ENCODE measurements around the gene RGS7.

The RGS7 gene

GRCh38 chr1:241131636-241132194, 225.3 kb downstream of the RGS7 start:
- Histone ChIP-seq H3K36me3 (ENCODE audit: insufficient read depth, low read length) (no peaks in the 10 kb centered on the region), H3K4me2 (ENCODE audit: low read length) (no peak overlapping the region), H3K27me3 (ENCODE audit: control insufficient read depth, insufficient read depth, low read length) (no peaks in the 10 kb centered on the region), H3K4me3 (ENCODE audit: low read length) (no peak overlapping the region), H3K4me1 (ENCODE audit: control insufficient read depth, insufficient read depth, low read length) (no peaks in the 10 kb centered on the region), H3K9me3 (replicated peaks; ENCODE audit: low read length) (no peaks in the 10 kb centered on the region), H3K9ac (ENCODE audit: low read depth, low read length) (no peak overlapping the region)

GRCh38 chr1:241130881-241131280, 226.1 kb downstream of the RGS7 start:
- no peak overlapping the region for H3K4me3 ChIP-seq (ENCODE audit: low read length)
- no peaks in the 10 kb centered on the region for H3K36me3 ChIP-seq (ENCODE audit: insufficient read depth, low read length)
- H3K9ac ChIP-seq (ENCODE audit: low read depth, low read length), result no peak overlapping the region
- H3K9me3 ChIP-seq (replicated peaks; ENCODE audit: low read length), result no peaks in the 10 kb centered on the region
- H3K27me3 ChIP-seq (ENCODE audit: control insufficient read depth, insufficient read depth, low read length), result no peaks in the 10 kb centered on the region
- H3K4me1 ChIP-seq (ENCODE audit: control insufficient read depth, insufficient read depth, low read length), result no peaks in the 10 kb centered on the region
- H3K4me2 ChIP-seq (ENCODE audit: low read length), result no peak overlapping the region

- Histone ChIP-seq H3K27me3 (ENCODE audit: control insufficient read depth, insufficient read depth, low read length) (no peaks in the 10 kb centered on the region), H3K4me3 (ENCODE audit: low read length) (no peak overlapping the region), H3K9me3 (replicated peaks; ENCODE audit: low read length) (no peaks in the 10 kb centered on the region), H3K9ac (ENCODE audit: low read depth, low read length) (no peak overlapping the region), H3K4me1 (ENCODE audit: control insufficient read depth, insufficient read depth, low read length) (no peaks in the 10 kb centered on the region), H3K36me3 (ENCODE audit: insufficient read depth, low read length) (no peaks in the 10 kb centered on the region), H3K4me2 (ENCODE audit: low read length) (no peak overlapping the region)
Measured at GRCh38 chr1:241129207-241129960, 227.6 kb downstream of the RGS7 start.

DNA sequence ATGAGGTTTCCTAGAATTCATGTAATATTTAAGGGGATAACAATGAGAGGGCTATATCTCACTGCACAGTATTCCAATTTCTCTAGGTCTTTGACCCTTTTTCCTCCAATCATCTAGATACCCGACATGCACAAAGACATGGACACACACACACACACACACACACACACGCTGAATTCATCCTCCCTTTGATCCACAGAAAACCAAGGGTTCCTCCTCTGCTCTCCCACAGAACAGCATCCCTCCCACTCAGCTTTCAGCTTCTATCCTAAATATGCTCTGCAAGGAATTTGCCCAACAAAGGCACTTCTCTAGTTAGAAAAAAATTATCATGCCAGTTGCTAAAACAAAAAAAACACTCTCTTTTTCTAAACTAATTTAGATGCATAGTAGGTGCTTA, 231.7 kb downstream of the RGS7 start:
- H3K9ac ChIP-seq (ENCODE audit: low read depth, low read length), result no peak overlapping the region
- no peaks in the 10 kb centered on the region for H3K36me3 ChIP-seq (ENCODE audit: insufficient read depth, low read length)
- H3K27me3 ChIP-seq (ENCODE audit: control insufficient read depth, insufficient read depth, low read length), result no peaks in the 10 kb centered on the region
- no peak overlapping the region for H3K4me2 ChIP-seq (ENCODE audit: low read length)
- H3K4me1 ChIP-seq (ENCODE audit: control insufficient read depth, insufficient read depth, low read length), result no peaks in the 10 kb centered on the region
- no peak overlapping the region for H3K4me3 ChIP-seq (ENCODE audit: low read length)
- H3K9me3 ChIP-seq (replicated peaks; ENCODE audit: low read length), result no peaks in the 10 kb centered on the region

DNA sequence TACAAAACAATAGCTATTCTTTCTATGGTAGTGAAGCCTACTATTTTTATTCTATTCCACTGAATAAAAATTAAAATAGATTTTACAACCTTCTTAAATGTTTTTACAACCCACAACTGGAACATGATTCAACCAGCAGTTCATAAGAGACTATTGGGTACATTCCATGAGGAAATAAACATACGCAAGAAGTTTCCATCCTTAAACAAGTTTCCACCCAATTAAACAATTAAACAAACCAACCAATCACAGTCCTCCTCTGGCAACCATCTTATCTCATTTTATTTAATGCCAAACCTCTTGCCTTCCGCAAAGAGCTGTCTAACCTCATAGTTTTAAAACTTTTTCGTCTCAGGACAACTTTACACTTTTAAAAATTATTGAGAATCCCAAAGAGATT, 239.0 kb downstream of the RGS7 start:
- Histone ChIP-seq H3K9me3 (replicated peaks; ENCODE audit: low read length) (no peaks in the 10 kb centered on the region), H3K27me3 (ENCODE audit: control insufficient read depth, insufficient read depth, low read length) (no peaks in the 10 kb centered on the region), H3K4me1 (ENCODE audit: control insufficient read depth, insufficient read depth, low read length) (peaks cover 8% of the 10 kb centered on the region), H3K9ac (ENCODE audit: low read depth, low read length) (no peak overlapping the region), H3K36me3 (ENCODE audit: insufficient read depth, low read length) (no peaks in the 10 kb centered on the region), H3K4me3 (ENCODE audit: low read length) (no peak overlapping the region), H3K4me2 (ENCODE audit: low read length) (no peak overlapping the region)

- H3K36me3 ChIP-seq (ENCODE audit: insufficient read depth, low read length), result no peaks in the 10 kb centered on the region
- no peak overlapping the region for H3K4me2 ChIP-seq (ENCODE audit: low read length)
- no peaks in the 10 kb centered on the region for H3K9me3 ChIP-seq (replicated peaks; ENCODE audit: low read length)
- no peak overlapping the region for H3K4me3 ChIP-seq (ENCODE audit: low read length)
- H3K27me3 ChIP-seq (ENCODE audit: control insufficient read depth, insufficient read depth, low read length), result no peaks in the 10 kb centered on the region
- H3K9ac ChIP-seq (ENCODE audit: low read depth, low read length), result no peak overlapping the region
- H3K4me1 ChIP-seq (ENCODE audit: control insufficient read depth, insufficient read depth, low read length), result peaks cover 8% of the 10 kb centered on the region
Measured at GRCh38 chr1:241115784-241116183, 241.2 kb downstream of the RGS7 start.

DNA sequence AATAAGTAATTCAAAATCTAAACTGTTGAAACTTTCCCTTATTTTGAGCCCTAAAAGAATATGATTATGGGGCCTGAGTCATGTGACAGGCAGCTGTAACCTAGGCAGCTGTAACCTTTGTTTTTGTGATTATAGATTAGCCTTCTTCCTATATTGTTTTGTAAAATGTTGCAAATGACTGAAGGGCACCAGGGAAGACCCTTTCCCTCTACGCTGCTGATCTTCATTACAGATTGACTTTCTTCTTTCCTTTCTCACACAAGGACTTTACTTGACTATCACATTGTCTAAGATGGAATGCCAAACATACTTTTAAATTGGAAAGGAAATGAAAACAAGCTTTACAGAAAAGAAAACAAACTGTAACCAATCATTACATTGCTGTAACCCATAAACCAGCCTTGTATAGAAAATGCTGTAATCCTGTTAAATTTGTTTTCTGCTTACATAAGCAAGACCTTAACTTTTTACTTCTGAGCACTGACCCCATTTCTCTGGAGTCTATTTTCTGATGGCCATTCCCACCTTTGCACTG, 242.2 kb downstream of the RGS7 start:
- H3K36me3 ChIP-seq (ENCODE audit: insufficient read depth, low read length), result no peaks in the 10 kb centered on the region
- no peaks in the 10 kb centered on the region for H3K9me3 ChIP-seq (replicated peaks; ENCODE audit: low read length)
- no peak overlapping the region for H3K4me3 ChIP-seq (ENCODE audit: low read length)
- H3K9ac ChIP-seq (ENCODE audit: low read depth, low read length), result no peak overlapping the region
- no peaks in the 10 kb centered on the region for H3K27me3 ChIP-seq (ENCODE audit: control insufficient read depth, insufficient read depth, low read length)
- H3K4me2 ChIP-seq (ENCODE audit: low read length), result no peak overlapping the region
- H3K4me1 ChIP-seq (ENCODE audit: control insufficient read depth, insufficient read depth, low read length), result peaks cover 8% of the 10 kb centered on the region

DNA sequence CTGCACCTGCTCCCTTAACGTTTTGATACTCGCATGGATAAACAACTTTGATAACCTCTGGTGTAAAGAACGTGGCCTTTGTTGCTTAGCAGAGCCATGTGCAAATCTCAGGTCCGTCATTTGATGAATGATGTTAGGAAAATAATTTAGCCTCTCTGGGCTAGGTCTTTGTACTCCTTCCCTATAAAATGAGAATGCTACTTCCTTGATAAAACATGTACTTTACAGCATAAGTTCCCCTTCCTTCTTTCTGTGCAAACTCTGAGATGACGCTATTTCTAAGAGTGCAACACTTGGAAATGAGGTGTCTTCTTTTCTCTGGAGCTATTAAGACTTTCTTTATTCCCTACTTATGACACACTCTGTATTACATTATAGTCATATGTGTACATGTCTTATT, 243.4 kb downstream of the RGS7 start:
- Histone ChIP-seq H3K4me1 (ENCODE audit: control insufficient read depth, insufficient read depth, low read length) (peaks cover 8% of the 10 kb centered on the region), H3K27me3 (ENCODE audit: control insufficient read depth, insufficient read depth, low read length) (no peaks in the 10 kb centered on the region), H3K4me2 (ENCODE audit: low read length) (no peak overlapping the region), H3K4me3 (ENCODE audit: low read length) (no peak overlapping the region), H3K9me3 (replicated peaks; ENCODE audit: low read length) (no peaks in the 10 kb centered on the region), H3K9ac (ENCODE audit: low read depth, low read length) (no peak overlapping the region), H3K36me3 (ENCODE audit: insufficient read depth, low read length) (no peaks in the 10 kb centered on the region)

- Histone ChIP-seq H3K27me3 (ENCODE audit: control insufficient read depth, insufficient read depth, low read length) (no peaks in the 10 kb centered on the region), H3K36me3 (ENCODE audit: insufficient read depth, low read length) (no peaks in the 10 kb centered on the region), H3K9me3 (replicated peaks; ENCODE audit: low read length) (no peaks in the 10 kb centered on the region), H3K4me2 (ENCODE audit: low read length) (no peak overlapping the region), H3K4me3 (ENCODE audit: low read length) (no peak overlapping the region), H3K4me1 (ENCODE audit: control insufficient read depth, insufficient read depth, low read length) (no peaks in the 10 kb centered on the region), H3K9ac (ENCODE audit: low read depth, low read length) (no peak overlapping the region)
Measured at GRCh38 chr1:241109039-241109438, 248.0 kb downstream of the RGS7 start.

- no peak overlapping the region for H3K4me3 ChIP-seq (ENCODE audit: low read length)
- no peaks in the 10 kb centered on the region for H3K36me3 ChIP-seq (ENCODE audit: insufficient read depth, low read length)
- no peaks in the 10 kb centered on the region for H3K27me3 ChIP-seq (ENCODE audit: control insufficient read depth, insufficient read depth, low read length)
- H3K9ac ChIP-seq (ENCODE audit: low read depth, low read length), result no peak overlapping the region
- no peaks in the 10 kb centered on the region for H3K9me3 ChIP-seq (replicated peaks; ENCODE audit: low read length)
- no peak overlapping the region for H3K4me2 ChIP-seq (ENCODE audit: low read length)
- H3K4me1 ChIP-seq (ENCODE audit: control insufficient read depth, insufficient read depth, low read length), result peaks cover 3% of the 10 kb centered on the region
Measured at GRCh38 chr1:241105147-241105546, 251.9 kb downstream of the RGS7 start.

GRCh38 chr1:241102664-241103063, 254.3 kb downstream of the RGS7 start:
- H3K9ac ChIP-seq (ENCODE audit: low read depth, low read length), result no peak overlapping the region
- peaks cover 3% of the 10 kb centered on the region for H3K4me1 ChIP-seq (ENCODE audit: control insufficient read depth, insufficient read depth, low read length)
- no peaks in the 10 kb centered on the region for H3K36me3 ChIP-seq (ENCODE audit: insufficient read depth, low read length)
- H3K9me3 ChIP-seq (replicated peaks; ENCODE audit: low read length), result no peaks in the 10 kb centered on the region
- no peaks in the 10 kb centered on the region for H3K27me3 ChIP-seq (ENCODE audit: control insufficient read depth, insufficient read depth, low read length)
- H3K4me2 ChIP-seq (ENCODE audit: low read length), result no peak overlapping the region
- no peak overlapping the region for H3K4me3 ChIP-seq (ENCODE audit: low read length)

- H3K9ac ChIP-seq (ENCODE audit: low read depth, low read length), result no peak overlapping the region
- peaks cover 3% of the 10 kb centered on the region for H3K4me1 ChIP-seq (ENCODE audit: control insufficient read depth, insufficient read depth, low read length)
- no peak overlapping the region for H3K4me3 ChIP-seq (ENCODE audit: low read length)
- no peaks in the 10 kb centered on the region for H3K27me3 ChIP-seq (ENCODE audit: control insufficient read depth, insufficient read depth, low read length)
- H3K36me3 ChIP-seq (ENCODE audit: insufficient read depth, low read length), result no peaks in the 10 kb centered on the region
- no peak overlapping the region for H3K4me2 ChIP-seq (ENCODE audit: low read length)
- no peaks in the 10 kb centered on the region for H3K9me3 ChIP-seq (replicated peaks; ENCODE audit: low read length)
Measured at GRCh38 chr1:241101622-241102021, 255.4 kb downstream of the RGS7 start.
